Small intestine (tissue), 7 donors: ENCODE measurements around the gene CDKAL1. TPM values are rescaled to one million over a fixed set of nuclear protein-coding genes. Genes with fewer than 3 reads are reported as not detected.

Experiments used
- DNase-seq, 2 donors: peaks; one replicate each; pipeline versions ENCODE4 v3.0.0 to v3.0.0-alpha.2; 2013
- FAIRE-seq: peaks from 2 replicates; lab custom pipeline; 2012; peaks lifted over from hg19 to GRCh38; lab: Jason Lieb, UNC
- H3K27ac ChIP-seq, 3 donors: one replicate each; pipeline ENCODE4 v1.5.1; 2013; ENCODE audit warnings: low read length in 2 of 3, mild to moderate bottlenecking in 2 of 3, control low read depth in 1 of 3, inconsistent platforms in 1 of 3, low read depth in 1 of 3, moderate library complexity in 1 of 3
- H3K27me3 ChIP-seq, 3 donors: one replicate each; pipeline ENCODE4 v1.6.1; 2013; ENCODE audit warnings: low read length in 3 of 3, inconsistent platforms in 1 of 3; ENCODE audit not compliant: control insufficient read depth in 3 of 3, insufficient read depth in 3 of 3
- H3K36me3 ChIP-seq, 3 donors: one replicate each; pipeline ENCODE4 v1.6.1; 2013; ENCODE audit warnings: low read length in 3 of 3, inconsistent platforms in 1 of 3, low read depth in 1 of 3, mild to moderate bottlenecking in 1 of 3, moderate library complexity in 1 of 3; ENCODE audit not compliant: control insufficient read depth in 3 of 3, insufficient read depth in 2 of 3
- H3K4me1 ChIP-seq, 3 donors: one replicate each; pipeline ENCODE4 v1.6.1; 2013; ENCODE audit warnings: low read length in 2 of 3, inconsistent platforms in 1 of 3, low read depth in 1 of 3, mild to moderate bottlenecking in 1 of 3, moderate library complexity in 1 of 3; ENCODE audit not compliant: control insufficient read depth in 3 of 3, insufficient read depth in 2 of 3
- H3K4me3 ChIP-seq, 3 donors: one replicate each; pipeline ENCODE4 v1.5.1; 2013; ENCODE audit warnings: low read length in 3 of 3, control low read depth in 1 of 3, inconsistent platforms in 1 of 3, low read depth in 1 of 3, mild to moderate bottlenecking in 1 of 3, moderate library complexity in 1 of 3
- H3K9me3 ChIP-seq, 2 donors: one replicate each; pipeline ENCODE4 v1.6.1; 2013; ENCODE audit warnings: low read depth in 1 of 2, low read length in 1 of 2; ENCODE audit not compliant: control insufficient read depth in 2 of 2, insufficient read depth in 1 of 2
- WGBS, 3 donors: extraction: QIAGEN DNeasy Blood & Tissue Kit; methylation state at CpG; one replicate each; pipeline ENCODE4 v1.1.7; 2013; 5-methylcytosine and 5-hydroxymethylcytosine counted together
- polyA plus RNA-seq, 4 donors: library from polyadenylated mRNA; stranded (reverse) in 3 of 4; unstranded in 1 of 4; fragments of 200-250 nt in 3 of 4; fragments of 120-200 nt in 1 of 4; gene quantifications; one replicate each; pipeline versions ENCODE4 v1.2.1 to v1.2.3, GENCODE V29; 2013
- donor health status: healthy with polysubstance abuse.
- donor health status: control.
- donor health status: control.
- donor health status: Bipolar disorder and iron deficiency.
- donor health status: healthy.

CDKAL1 gene
- polyA plus RNA-seq, 4 donors, result 2.4 to 10.5 (median 4.1) TPM

DNA sequence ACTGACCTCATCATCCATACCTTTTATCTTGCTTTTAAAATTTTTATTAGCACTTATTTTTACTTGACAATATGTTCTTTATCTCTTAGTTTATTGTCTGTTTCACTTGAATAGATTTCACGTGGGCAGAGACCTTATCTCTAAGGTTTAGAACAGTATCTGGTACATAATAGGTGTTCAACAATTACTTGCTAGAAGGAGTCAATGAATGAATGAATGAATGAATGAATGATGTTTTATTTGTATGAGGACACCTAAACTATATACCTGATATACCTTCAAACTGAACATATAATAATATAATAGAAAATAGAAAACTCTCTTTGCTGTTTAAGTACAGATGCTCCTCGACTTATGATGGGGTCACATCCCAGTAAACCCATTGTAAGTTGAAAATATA is 412.6 kb downstream of the CDKAL1 start:
- H3K27me3 ChIP-seq, result no peaks in the 10 kb centered on the region
- WGBS, 3 donors, result 64 to 89% (median 82%) methylated on average over 2 of the region's 2 CpGs
- no peak overlapping the region for H3K4me3 ChIP-seq
- DNase-seq (no peak), FAIRE-seq (no peak)
- no peak overlapping the region for H3K27ac ChIP-seq
- H3K36me3 ChIP-seq, result no peaks in the 10 kb centered on the region
- no peaks in the 10 kb centered on the region for H3K4me1 ChIP-seq
- H3K9me3 ChIP-seq, result peaks cover 0 to 8% of the 10 kb centered on the region in 2 donors

DNA sequence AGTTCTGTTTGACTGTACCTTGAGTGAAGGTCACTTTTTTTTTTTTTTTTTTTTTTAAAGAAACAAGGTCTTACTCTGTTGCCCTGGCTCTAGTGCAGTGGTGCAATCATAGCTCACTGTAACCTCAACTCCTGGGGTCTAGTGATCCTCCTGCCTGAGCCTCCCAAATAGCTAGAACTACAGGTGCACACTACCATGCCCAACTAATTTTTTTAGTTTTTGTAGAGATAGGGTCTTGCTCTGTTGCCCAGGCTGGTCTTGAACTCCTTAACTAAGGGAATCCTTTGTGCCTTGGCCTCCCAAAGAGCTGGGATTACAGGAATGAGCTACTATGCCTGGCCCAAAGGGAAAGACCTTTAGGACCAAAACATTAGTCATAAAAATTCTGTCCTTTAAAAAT is 413.7 kb downstream of the CDKAL1 start:
- no peaks in the 10 kb centered on the region for H3K4me1 ChIP-seq
- H3K4me3 ChIP-seq, result no peak overlapping the region
- DNase-seq (no peak), FAIRE-seq (no peak)
- H3K36me3 ChIP-seq, result no peaks in the 10 kb centered on the region
- H3K27me3 ChIP-seq, result no peaks in the 10 kb centered on the region
- H3K27ac ChIP-seq, result no peak overlapping the region
- peaks cover 0 to 5% of the 10 kb centered on the region in 2 donors for H3K9me3 ChIP-seq

DNA sequence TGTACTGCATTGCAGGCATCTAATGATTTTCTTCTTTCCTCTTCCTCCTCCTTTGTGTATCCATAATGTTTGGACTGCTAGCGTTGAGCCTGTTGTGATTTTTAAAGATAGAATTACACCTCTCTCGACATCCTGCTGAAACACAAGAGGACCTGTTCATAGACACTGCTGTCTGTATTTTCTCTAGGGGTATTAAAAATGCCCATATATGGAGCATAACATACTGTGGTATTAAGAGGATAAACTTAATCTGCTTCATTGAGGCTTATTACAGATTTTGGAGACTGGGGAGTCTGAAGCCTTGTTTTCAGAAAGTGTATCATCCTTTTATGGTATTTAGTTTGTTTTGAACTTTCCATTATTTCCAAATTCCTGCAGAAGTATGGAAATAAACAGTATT is 414.3 kb downstream of the CDKAL1 start:
- Histone ChIP-seq H3K27ac (no peak overlapping the region), H3K4me3 (no peak overlapping the region), H3K27me3 (no peaks in the 10 kb centered on the region), H3K36me3 (no peaks in the 10 kb centered on the region), H3K9me3 (peaks cover 0 to 5% of the 10 kb centered on the region in 2 donors), H3K4me1 (no peaks in the 10 kb centered on the region)
- DNase-seq, result no peak
- 82 to 92% (median 88%) methylated on average over 2 of the region's 2 CpGs for WGBS, 3 donors
- no peak for FAIRE-seq

DNA sequence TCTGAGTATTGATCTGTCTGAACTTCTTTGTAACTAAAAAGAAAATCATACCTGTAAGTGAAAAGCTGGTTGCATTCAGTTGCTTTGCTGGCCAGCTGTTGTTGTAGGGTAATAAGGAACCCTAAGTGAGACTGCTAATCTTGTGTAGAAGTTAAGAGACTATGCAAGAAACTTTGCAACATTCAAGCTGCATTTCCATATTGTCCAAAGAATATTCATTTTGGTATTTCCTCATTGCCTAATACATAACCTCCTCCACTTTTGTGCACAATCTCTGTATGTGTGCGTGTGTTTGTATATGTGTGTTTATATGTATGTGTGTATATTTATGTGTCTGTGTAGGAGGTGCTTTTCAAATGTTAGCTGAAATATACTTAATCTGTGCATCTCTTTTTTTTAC is 414.9 kb downstream of the CDKAL1 start:
- WGBS, 3 donors, result 90 to 96% (median 92%) methylated on average over 1 of the region's 1 CpG
- DNase-seq (no peak), FAIRE-seq (no peak)
- Histone ChIP-seq H3K27me3 (no peaks in the 10 kb centered on the region), H3K4me3 (no peak overlapping the region), H3K36me3 (no peaks in the 10 kb centered on the region), H3K9me3 (no peaks in the 10 kb centered on the region), H3K27ac (no peak overlapping the region), H3K4me1 (no peaks in the 10 kb centered on the region)

DNA sequence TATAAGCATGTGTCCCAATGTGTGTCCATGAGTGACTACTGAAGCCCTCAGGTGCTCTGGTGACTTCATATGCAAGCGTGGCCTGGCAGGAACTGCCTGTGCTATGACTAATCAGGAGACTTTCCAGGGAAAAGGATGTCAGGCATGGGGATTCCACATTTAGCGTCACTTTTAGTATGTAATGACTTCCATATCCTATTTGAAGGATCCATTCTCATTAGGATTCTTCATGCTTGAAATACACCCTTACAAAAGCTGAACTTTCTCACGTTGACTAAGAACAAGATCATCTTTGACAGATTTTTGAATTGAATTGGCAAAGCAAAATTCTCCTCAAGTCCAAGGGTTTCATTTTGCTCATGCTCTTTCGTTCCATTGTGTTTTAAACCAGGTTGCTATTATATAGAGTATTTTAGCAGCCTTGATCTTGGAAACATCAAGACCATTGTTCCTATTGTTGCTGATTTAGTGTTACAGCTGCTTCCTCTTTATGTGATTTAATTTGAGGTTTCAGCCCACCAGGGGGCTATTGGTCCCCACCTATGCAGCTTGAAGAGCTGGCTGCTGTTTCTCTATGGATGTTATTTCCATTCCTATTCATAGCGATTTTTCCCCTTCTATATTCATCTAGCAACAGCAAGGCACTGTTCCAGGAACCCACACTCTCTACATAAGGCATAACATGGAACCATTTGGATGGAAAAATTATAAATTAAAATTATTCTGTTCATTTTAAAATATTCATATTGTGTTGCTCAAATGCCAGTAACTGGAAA is 418.6 kb downstream of the CDKAL1 start:
- Histone ChIP-seq H3K27me3 (no peaks in the 10 kb centered on the region), H3K36me3 (peaks cover 0 to 5% (median 0%) of the 10 kb centered on the region in 3 donors), H3K4me1 (no peaks in the 10 kb centered on the region), H3K9me3 (no peaks in the 10 kb centered on the region), H3K27ac (no peak overlapping the region), H3K4me3 (no peak overlapping the region)
- DNase-seq (no peak), FAIRE-seq (no peak)
- WGBS, 3 donors, result 85 to 91% (median 90%) methylated on average over 5 of the region's 5 CpGs

DNA sequence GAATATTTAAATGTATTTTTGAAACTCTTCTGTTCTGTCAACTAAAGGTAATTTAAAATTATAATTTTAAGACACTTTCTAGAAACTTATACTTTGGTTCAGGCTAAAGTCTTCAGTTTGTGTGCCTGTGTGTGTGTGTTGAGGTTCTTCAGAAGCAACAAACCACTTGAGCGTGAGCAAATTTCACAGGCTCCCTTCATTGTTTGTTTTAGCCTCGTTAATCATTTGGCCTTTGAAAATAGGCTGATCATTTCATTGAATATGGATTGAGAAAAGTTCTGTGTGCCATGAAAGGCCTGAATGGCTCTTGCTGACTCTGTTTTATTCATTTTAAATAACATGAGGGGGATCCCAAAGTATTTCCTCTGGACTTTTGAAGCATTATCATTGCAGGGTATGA is 420.1 kb downstream of the CDKAL1 start:
- FAIRE-seq, result no peak
- WGBS, 3 donors, result 46 to 71% (median 62%) methylated on average over 2 of the region's 2 CpGs
- H3K36me3 ChIP-seq, result peaks cover 0 to 5% (median 3%) of the 10 kb centered on the region in 3 donors
- no peaks in the 10 kb centered on the region for H3K4me1 ChIP-seq
- no peak overlapping the region for H3K27ac ChIP-seq
- no peak for DNase-seq
- no peaks in the 10 kb centered on the region for H3K27me3 ChIP-seq
- H3K9me3 ChIP-seq, result no peaks in the 10 kb centered on the region
- H3K4me3 ChIP-seq, result no peak overlapping the region

DNA sequence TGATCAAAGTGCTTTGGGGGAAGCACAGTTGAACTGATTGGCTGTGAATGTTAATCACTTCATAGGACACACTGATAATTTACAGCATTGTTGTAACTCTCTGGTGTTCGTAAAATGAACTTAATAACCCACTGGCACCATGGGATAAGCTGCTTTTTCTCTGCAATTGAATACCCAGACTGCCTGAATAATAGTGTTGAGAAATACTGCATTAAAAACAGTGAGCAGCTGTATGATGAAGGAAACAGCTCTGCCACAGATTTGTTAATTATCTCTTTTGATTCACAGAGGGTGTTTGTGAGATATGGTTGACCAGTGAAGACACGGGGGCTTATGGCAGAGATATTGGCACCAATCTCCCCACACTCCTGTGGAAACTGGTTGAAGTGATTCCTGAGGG is 420.9 kb downstream of the CDKAL1 start:
- no peaks in the 10 kb centered on the region for H3K4me1 ChIP-seq
- WGBS, 3 donors, result 87 to 96% (median 91%) methylated on average over 2 of the region's 2 CpGs
- no peaks in the 10 kb centered on the region for H3K9me3 ChIP-seq
- FAIRE-seq, result no peak
- H3K36me3 ChIP-seq, result peaks cover 0 to 5% (median 3%) of the 10 kb centered on the region in 3 donors
- no peak overlapping the region for H3K27ac ChIP-seq
- H3K27me3 ChIP-seq, result no peaks in the 10 kb centered on the region
- H3K4me3 ChIP-seq, result no peak overlapping the region
- DNase-seq, result no peak

DNA sequence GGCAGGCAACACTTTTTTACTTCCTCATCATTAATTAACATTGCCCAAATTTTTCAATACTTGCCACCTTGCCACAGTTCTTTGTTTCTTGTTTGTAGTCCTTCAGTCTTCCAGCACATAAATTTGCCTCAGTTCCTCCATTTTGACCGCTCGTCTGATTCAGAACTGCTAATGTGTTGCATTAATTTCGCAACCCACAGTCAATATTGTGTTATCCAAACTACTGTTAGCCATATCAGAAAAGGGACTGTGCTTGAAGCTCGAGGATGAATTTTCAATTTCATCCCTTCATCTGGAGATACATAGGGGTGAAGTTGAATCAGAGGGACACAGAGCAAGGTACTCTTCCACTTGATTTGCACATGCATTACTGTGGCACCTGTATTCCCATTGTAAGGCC is 421.5 kb downstream of the CDKAL1 start:
- Histone ChIP-seq H3K27me3 (no peaks in the 10 kb centered on the region), H3K36me3 (peaks cover 0 to 5% (median 3%) of the 10 kb centered on the region in 3 donors), H3K4me3 (no peak overlapping the region), H3K4me1 (no peaks in the 10 kb centered on the region), H3K27ac (no peak overlapping the region), H3K9me3 (no peaks in the 10 kb centered on the region)
- 94 to 99% (median 96%) methylated on average over 4 of the region's 4 CpGs for WGBS, 3 donors
- no peak for DNase-seq
- FAIRE-seq, result no peak

DNA sequence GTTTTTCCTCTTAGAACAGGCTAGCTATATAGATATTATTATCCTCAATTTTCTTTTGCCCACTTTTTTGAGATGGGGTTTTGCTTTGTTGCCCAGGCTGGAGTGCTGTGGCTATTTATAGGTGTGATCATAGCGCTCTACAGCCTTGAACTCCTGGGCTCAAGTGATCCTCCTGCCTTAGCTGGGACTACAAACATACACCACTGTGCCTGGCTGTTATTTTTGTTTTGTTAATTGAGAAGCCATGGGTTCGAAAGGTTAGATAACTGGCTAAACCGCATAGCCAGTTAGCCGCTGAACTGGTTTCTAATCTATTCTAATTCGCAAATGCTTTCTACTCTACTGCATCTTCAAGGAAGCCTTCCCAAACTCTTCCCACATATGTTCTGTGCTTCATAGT is 425.8 kb downstream of the CDKAL1 start:
- Histone ChIP-seq H3K27ac (no peak overlapping the region), H3K27me3 (no peaks in the 10 kb centered on the region), H3K36me3 (peaks cover 0 to 5% (median 3%) of the 10 kb centered on the region in 3 donors), H3K4me3 (no peak overlapping the region), H3K9me3 (no peaks in the 10 kb centered on the region), H3K4me1 (no peaks in the 10 kb centered on the region)
- WGBS, 3 donors, result 96 to 99% (median 98%) methylated on average over 5 of the region's 5 CpGs
- FAIRE-seq, result no peak
- no peak for DNase-seq
